D721Med (cell line): ENCODE results near the gene ZNF862.
"Not testable (repeated sequence)": the region's sequence is repeated elsewhere in the genome, so short reads cannot be mapped to it uniquely, and the experiment has no call there.

Experiments
- DNase-seq: peaks from one replicate; pipeline ENCODE4 v3.0.0; 2011; ENCODE audit warnings: low spot score; ENCODE audit not compliant: insufficient read length
- FAIRE-seq: peaks from 2 replicates; lab custom pipeline; 2011; peaks lifted over from hg19 to GRCh38; lab: Jason Lieb, UNC
- TF ChIP-seq, protein P1 (sequence below): IDR thresholded peaks from 2 replicates; pipeline ENCODE4 v1.5.1; 2012; ENCODE audit warnings: mild to moderate bottlenecking, control low read depth; ENCODE audit not compliant: insufficient read depth; ENCODE audit errors: missing control alignments

ZNF862 gene

GRCh38 chr7:149828357-149829309, 9.5 kb upstream of the ZNF862 start:
- FAIRE-seq (no peak), DNase-seq (no peak)
- TF ChIP-seq, protein P1, sequence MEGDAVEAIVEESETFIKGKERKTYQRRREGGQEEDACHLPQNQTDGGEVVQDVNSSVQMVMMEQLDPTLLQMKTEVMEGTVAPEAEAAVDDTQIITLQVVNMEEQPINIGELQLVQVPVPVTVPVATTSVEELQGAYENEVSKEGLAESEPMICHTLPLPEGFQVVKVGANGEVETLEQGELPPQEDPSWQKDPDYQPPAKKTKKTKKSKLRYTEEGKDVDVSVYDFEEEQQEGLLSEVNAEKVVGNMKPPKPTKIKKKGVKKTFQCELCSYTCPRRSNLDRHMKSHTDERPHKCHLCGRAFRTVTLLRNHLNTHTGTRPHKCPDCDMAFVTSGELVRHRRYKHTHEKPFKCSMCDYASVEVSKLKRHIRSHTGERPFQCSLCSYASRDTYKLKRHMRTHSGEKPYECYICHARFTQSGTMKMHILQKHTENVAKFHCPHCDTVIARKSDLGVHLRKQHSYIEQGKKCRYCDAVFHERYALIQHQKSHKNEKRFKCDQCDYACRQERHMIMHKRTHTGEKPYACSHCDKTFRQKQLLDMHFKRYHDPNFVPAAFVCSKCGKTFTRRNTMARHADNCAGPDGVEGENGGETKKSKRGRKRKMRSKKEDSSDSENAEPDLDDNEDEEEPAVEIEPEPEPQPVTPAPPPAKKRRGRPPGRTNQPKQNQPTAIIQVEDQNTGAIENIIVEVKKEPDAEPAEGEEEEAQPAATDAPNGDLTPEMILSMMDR: no peak

- FAIRE-seq, DNase-seq: not testable (repeated sequence)
Measured at GRCh38 chr7:149830527-149830926, 7.6 kb upstream of the ZNF862 start.

- FAIRE-seq (no peak), DNase-seq (no peak)
- TF ChIP-seq, protein P1: no peak
Measured at GRCh38 chr7:149830997-149831740, 7.0 kb upstream of the ZNF862 start.

- FAIRE-seq: no peak
- TF ChIP-seq, protein P1: no peak
- DNase-seq: no peak
Measured at GRCh38 chr7:149831741-149832219, 6.4 kb upstream of the ZNF862 start.

DNA sequence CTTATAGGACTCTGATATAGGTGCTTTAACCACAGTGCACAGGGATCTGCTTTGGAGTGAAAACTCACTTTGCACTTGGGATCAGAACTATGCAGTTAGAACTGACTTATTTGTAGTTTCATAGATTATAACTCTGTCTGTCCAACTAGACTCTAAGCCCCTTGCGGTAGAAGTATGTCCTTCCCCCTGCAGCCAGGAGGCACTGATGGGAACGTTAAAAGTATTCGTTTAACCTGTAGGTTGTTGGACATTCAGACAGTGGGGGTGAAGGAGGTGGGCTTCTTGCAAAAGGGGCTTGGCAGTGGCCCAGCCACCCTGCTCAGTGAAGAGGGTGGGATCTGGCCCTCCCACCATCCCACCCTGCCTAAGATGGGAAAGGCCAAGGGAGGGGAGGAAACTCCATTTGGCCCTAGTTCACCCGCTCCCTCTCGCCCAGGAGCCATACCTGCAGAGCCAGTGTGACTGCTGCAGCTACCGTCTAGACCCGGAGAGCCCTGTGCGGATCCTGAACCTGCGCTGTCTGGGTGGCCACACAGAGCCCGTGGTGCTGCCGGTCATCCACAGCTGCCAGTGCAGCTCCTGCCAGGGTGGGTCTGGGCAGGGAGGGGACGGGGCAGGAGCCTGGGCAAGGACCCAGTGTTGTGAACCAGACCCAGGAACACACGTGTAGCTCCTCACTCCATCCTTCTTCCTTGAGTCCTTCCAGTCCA, 5.7 kb upstream of the ZNF862 start:
- DNase-seq (no peak), FAIRE-seq (no peak)
- TF ChIP-seq, protein P1: no peak

DNA sequence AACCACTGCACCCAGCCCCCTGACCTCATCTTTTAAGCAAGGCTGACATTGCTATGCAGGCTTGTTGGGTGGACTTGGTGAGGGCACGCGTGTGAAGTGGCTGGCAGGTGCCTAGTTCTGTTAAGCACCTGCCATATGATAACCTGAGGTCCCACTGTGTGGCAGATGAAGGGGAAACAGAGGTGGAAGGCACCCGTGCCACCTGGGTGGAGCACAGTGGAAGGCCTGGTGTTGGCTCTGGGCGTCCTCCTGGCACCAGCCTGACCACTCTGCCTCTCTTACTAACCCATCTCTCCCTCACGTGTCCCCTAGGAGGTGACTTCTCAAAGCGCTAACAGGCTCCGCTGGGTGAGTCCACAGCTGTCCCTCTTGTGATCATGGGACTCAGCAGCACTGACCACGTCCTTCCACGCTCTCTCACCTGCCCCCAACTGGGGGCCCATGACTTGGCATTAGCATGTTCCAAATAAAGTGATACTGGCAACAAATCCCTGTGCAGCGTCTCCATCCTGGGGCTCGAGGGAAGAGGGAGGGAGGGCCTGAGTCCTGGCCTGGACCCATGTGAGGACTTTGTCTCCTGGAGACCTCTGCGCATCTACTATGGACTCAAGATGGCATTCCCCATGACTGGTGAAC, 4.6 kb upstream of the ZNF862 start:
- FAIRE-seq: no peak
- TF ChIP-seq, protein P1: no peak
- no peak for DNase-seq
